Measurements from ENCODE around the gene GRB2. TPM values are rescaled to one million over a fixed set of nuclear protein-coding genes. Genes with fewer than 3 reads are reported as not detected.
"Not testable (repeated sequence)": the region's sequence is repeated elsewhere in the genome, so short reads cannot be mapped to it uniquely, and the experiment has no call there.

Gene GRB2
- total RNA-seq, 1 donor from 2014 or later: 168 TPM

- intact Hi-C loops (cut with micrococcal nuclease): no loop called here
These were observed 14.5 kb downstream of the GRB2 start for GRCh38 chr17:75390982-75391381.

DNA sequence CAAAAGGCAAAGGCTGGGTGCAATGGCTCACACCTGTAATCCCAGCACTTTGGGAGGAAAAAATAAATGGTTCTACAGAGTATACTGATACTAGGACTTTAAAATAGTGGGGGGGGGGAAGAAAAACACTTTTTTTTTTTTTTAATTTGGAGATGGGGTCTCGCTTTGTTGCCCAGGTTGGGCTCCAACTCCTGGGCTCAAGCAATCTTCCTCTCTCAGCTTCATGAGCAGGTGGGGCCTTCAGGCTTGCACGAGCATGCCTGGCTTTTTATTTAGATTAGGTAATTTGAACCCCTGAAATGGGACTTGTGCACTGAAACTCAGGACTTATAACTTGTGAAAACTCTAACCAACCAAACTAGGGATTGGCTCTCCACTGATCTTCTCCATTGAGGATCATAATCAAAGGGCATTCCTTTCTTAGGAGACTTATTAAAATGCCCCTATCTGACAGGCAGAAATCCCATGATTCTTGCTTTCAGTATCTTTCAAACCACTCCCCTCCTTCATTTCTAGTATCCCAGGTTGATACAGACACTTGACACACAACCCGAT lies 16.9 kb downstream of the GRB2 start:
- intact Hi-C loops (cut with micrococcal nuclease): no loop called here

DNA sequence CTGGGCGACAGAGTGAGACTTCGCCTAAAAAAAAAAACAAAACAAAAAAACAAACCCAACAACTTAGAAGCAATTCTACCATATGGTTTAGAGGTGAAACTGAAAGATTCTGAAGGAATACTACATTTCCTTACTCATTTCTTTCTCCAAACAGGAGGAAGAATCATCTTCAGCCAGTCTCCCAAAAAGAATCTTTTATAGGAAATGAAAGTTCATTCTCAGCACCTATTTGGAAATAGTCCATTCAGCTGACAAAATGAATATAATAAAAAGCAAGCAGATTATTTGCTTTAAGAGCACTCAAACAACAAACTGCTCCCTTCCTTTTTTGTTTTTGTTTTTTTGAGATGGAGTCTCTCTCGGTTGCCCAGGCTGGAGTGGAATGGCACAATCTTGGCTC lies 17.7 kb downstream of the GRB2 start:
- intact Hi-C loops (cut with micrococcal nuclease): no loop called here

DNA sequence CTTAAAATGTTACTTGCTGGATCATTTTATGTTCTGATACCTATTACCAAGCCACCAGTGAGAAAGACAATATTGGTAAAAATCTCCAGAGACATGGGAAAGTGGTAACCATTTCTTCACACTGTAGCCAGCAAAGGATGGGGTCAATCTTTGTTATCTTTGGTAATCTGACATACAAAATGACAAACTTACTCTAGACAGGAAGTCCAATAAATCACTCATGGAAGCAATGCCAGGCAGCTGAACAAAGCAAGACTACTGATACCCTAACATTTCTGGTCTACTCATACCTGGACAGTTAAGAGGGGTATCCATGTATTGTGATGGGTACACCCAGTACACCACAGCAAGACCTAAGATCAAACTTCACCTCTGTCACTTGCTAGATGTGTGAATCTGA lies 19.0 kb downstream of the GRB2 start:
- intact Hi-C loops (cut with micrococcal nuclease): no loop called here

DNA sequence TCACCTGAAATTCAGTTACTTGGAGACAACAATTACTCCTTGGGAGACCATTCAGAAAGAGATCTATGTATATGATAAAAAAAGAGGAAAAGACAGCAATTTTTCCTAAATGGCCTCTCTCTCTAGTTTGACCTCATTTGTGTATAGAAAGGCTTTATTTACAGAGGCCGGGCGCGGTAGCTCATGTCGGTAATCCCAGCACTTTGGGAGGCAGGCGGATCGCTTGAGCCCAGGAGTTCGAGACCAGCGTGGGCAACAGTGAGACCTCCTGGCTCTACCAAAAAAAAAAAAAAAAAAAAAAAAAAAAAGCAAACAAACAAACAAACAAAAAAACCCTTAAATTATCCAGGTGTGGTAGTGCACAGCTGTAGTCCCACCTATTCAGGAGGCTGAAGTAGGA lies 20.7 kb downstream of the GRB2 start:
- intact Hi-C loops (cut with micrococcal nuclease): no loop called here

GRCh38 chr17:75383842-75384195 lies 21.7 kb downstream of the GRB2 start:
- intact Hi-C loops (cut with micrococcal nuclease): no loop called here

- intact Hi-C loops (cut with micrococcal nuclease): no loop called here
These were observed 24.7 kb downstream of the GRB2 start for GRCh38 chr17:75380750-75381149.

- intact Hi-C loops (cut with micrococcal nuclease): no loop called here
These were observed 25.2 kb downstream of the GRB2 start for GRCh38 chr17:75380315-75380714.

DNA sequence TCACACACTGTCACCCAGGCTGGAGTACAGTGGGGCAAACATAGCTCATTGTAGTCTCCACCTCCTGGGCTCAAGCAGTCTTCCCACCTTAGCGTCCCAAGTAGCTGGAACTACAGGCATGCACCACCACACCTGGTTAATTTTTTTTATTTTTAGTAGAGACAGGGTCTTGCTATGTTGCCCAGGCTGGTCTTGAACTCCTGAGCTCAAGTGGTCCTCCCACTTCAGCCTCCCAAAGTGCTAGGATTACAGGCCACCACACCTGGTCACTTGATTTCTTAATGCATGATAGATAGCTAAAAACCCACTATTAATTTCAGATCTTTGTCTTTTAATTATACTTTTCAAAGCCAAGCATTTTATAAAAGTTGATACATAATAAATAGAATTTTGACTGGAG lies 26.1 kb downstream of the GRB2 start:
- intact Hi-C loops (cut with micrococcal nuclease): not testable (repeated sequence)

DNA sequence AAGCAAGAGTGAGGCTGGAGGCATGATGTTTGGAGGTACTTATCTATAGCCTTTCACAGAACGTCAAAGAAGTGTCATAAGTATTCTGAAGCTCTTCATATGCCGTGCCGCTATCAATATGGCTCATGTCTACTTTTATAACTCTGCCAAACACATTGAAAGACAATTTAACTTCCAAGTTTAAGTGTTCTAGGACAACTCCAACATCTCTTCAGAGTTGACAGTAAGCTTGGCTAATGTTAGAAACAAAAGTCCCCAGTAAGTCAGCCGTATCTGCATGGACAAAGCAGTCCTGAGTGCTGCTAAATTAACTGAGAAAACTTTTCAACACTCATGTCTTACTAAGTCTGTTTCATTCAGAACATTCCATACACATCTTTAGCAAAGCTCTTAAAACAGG lies 32.2 kb downstream of the GRB2 start:
- intact Hi-C loops (cut with micrococcal nuclease): loop anchor here (2.0 kb wide), 1 partner anchor 34 kb away; no protein-coding TSS in a partner anchor

DNA sequence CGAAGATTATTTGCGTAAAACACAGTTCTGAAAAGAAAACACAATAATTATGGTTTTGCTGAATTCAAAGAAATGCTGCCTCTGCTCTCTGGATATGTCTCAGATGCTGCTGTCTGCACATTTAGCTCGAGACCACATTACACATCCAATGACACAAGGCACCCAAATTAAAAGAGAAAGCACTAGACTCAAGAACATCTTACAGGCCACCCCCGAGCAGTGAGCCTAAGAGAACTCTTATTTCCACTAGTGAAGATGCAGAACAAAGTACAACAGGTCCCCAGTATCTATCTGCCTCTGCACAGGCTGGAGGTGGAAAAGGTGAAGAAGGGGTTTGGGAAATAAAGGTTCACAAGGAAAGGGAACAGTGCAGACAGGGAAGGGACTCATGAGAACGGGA lies 33.5 kb downstream of the GRB2 start:
- intact Hi-C loops (cut with micrococcal nuclease): loop anchor here (2.0 kb wide), 1 partner anchor 33 kb away; no protein-coding TSS in a partner anchor

- intact Hi-C loops (cut with micrococcal nuclease): no loop called here
These were observed 34.1 kb downstream of the GRB2 start for GRCh38 chr17:75371339-75371738.

- intact Hi-C loops (cut with micrococcal nuclease): no loop called here
These were observed 35.1 kb downstream of the GRB2 start for GRCh38 chr17:75370286-75370915.

DNA sequence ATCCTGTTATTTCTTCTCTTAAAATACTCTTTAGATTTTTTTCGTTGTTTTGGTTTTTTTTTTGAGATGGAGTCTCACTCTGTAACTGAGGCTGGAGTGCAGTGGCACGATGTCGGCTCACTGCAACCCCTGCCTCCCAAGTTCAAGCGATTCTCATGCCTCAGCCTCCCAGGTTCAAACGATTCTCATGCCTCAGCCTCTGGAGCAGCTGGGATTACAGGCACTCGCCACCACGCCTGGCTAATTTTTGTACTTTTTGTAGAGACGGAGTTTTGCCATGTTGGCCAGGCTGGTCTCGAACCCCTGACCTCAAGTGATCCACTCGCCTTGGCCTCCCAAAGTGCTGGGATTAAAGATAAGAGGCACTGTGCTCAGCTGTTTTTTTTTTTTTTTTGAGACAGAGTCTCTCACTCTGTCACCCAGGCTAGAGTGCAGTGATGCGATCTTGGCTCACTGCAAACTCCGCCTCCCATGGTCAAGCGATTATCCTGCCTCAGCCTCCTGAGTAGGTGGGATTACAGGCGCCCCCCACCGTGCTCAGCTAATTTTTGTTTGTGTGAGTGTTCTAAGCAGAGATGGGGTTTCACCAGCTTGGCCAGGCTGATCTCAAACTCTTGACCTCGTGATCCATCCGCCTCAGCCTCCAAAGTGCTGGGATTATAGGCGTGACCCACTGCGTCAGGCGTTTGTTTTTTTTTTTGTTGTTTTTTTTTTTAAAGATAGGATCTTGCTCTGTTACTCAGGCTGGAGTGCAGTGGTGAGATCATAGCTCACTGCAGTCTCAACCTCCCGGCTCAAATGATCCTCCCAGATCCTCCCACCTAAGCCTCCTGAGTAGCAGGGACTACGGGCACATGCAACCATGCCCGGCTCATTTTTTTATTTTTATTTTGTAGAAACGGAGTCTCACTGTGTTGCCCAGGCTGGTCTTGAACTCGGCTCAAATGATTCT lies 37.4 kb downstream of the GRB2 start:
- intact Hi-C loops (cut with micrococcal nuclease): not testable (repeated sequence)

GRCh38 chr17:75367312-75367711 lies 38.2 kb downstream of the GRB2 start:
- intact Hi-C loops (cut with micrococcal nuclease): no loop called here

DNA sequence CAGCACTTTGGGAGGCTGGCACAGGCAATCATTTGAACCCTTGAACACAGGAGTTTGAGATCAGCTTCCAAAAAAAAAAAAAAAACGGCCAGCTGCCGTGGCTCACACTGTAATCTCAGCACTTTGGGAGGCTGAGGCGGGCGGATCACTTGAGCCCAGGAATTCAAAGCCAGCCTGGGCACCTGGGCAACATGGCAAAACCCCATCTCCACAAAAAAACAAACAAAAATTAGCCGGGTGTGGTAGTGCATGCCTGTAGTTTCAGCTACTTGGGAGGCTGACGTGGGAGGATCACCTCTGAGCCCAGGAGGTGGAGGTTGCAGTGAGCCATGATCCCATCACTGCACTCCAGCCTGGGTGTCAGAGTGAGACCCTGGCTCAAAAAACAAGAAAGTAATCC lies 39.0 kb downstream of the GRB2 start:
- intact Hi-C loops (cut with micrococcal nuclease): no loop called here

DNA sequence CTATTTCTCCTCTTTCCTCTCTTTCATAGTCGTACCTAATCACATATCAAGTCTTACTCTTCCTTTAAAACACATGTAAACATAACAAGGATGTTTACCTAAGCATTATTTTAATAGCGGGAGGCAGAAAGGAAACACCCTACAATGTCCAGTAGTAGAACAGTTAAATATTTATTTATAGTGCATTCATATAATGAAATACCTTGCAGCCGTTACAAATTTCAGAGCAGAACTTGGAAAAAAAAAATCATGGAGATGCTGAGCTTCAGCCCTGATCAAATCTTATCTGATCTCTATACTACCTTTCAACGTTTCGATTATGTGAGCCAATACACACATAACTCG lies 39.6 kb downstream of the GRB2 start:
- intact Hi-C loops (cut with micrococcal nuclease): no loop called here

GRCh38 chr17:75365009-75365930 lies 40.2 kb downstream of the GRB2 start:
- intact Hi-C loops (cut with micrococcal nuclease): no loop called here

DNA sequence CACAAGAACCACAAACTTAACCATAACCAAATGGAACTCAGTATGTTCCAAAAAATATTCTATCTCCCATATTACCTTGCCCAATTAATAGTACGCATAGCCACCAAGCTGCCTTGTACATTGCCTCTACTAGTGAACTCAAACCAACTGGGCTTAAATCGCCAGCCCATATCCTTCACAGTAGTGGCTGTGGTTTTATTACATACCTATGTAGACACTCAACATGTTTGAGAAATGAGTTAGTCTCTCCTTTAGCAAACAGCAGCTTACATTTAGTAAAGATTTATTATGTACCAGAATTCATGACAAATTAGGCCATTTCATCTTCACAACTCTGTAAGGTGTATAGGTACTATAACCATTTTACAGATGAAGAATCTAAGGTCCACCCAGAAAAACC lies 41.4 kb downstream of the GRB2 start:
- intact Hi-C loops (cut with micrococcal nuclease): no loop called here

DNA sequence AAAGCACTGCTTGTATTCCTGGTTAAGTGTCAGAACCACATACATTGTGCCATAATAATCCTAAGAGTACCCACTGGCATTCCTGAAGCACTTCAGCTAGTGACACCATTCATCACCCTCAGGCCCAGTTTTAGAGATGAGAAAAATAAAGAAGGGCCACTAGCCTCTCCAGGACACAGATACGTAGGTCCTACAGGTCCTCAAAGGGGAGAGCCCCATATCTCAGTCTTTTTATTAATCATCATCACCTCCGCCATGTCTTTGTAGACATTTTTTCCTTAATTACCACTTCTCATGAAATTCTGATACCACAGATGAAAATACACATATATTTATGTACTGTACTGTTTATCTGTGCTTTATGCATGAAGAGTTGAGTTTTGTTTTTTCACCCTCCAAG lies 43.5 kb downstream of the GRB2 start:
- intact Hi-C loops (cut with micrococcal nuclease): no loop called here

DNA sequence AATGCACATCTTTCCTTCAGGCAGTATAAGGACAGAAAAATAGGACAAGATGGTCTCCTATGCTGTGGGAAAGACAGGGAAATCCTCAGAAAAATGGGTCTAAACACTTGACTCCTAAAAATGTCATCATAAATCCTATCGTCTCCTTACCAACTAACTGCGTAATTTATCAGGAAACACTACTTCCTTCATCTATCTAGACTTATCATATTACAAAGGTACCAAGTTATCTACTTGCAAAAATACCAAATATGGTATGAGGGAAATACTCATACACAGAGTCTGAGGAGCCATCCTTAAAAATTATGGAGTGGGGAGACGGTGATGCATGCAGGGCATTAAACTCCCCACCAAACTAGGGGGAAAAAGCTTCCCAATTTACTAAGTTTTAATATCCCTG lies 44.1 kb downstream of the GRB2 start:
- intact Hi-C loops (cut with micrococcal nuclease): no loop called here

Measured in T-helper 1 cell treated with Interleukin-12 subunit alpha and Interleukin-12 subunit beta and Interleukin-4 antibody, amounts not matched to agents 30 ng/mL and 1 ng/mL, for 36 hours (primary cell).